Measurements from ENCODE around the gene ARFIP1. TPM values are rescaled to one million over a fixed set of nuclear protein-coding genes. Genes with fewer than 3 reads are reported as not detected.
"Not testable (repeated sequence)": the region's sequence is repeated elsewhere in the genome, so short reads cannot be mapped to it uniquely, and the experiment has no call there.

ARFIP1 gene
- total RNA-seq, 3 donors from 2014 or later = 9.8 to 11.7 (median 10.7) TPM

DNA sequence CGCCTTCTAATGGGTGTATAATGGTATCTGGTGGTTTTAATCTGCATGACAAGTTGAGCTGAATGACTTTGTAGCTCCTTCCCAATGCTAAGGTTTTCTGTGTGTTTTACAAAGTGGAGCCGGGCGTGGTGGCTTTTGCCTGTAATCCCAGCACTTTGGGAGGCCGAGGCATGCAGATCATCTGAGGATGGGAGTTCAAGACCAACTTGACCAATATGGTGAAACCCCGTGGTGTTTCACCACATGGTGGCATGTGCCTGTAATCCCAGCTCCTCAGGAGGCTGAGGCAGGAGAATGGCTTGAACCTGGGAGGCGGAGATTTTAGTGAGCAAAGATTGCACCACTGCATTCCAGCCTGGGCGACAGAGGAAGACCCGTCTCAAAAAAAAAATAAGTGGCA, 28.9 kb downstream of the ARFIP1 start:
- Mint-ChIP-seq H3K4me3 (no peak overlapping the region), H3K9me3 (peaks cover 15% of the 10 kb centered on the region), H3K36me3 (ENCODE audit: insufficient read depth) (peaks cover 20% of the 10 kb centered on the region), H3K4me1 (ENCODE audit: low read depth) (peaks cover 15% of the 10 kb centered on the region), H3K27me3 (ENCODE audit: low read depth) (no peaks in the 10 kb centered on the region)
- ATAC-seq (no peak), DNase-seq (no peak)

DNA sequence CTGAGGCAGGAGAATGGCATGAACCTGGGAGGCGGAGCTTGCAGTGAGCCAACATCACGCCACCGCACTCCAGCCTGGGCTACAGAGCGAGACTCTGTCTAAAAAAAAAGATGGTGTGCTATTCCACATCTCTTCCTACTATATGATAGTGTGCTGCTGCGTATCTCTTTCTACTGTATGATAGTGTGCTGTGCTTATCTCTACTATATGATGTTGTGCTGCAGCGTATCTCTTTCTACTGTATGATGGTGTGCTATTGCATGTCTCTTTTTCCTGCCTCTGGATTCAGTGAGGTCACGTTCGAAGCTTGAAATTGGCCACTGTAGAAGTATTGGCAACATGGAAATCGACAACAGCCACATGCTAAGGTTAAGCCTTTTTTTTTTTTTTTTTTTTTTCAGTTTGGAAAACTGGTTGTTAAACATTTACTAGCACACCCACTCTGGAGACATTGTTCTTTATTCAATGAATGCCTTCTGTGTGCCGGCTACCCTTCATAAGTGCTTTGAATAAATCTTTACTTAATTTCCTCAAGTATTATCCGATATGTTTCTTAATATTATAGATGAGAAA, 31.0 kb downstream of the ARFIP1 start:
- H3K4me1 Mint-ChIP-seq (ENCODE audit: low read depth) = peaks cover 15% of the 10 kb centered on the region
- H3K9me3 Mint-ChIP-seq = peaks cover 28% of the 10 kb centered on the region
- H3K27me3 Mint-ChIP-seq (ENCODE audit: low read depth) = no peaks in the 10 kb centered on the region
- DNase-seq (no peak), ATAC-seq (no peak)
- peaks cover 36% of the 10 kb centered on the region for H3K36me3 Mint-ChIP-seq (ENCODE audit: insufficient read depth)
- no peak overlapping the region for H3K4me3 Mint-ChIP-seq

DNA sequence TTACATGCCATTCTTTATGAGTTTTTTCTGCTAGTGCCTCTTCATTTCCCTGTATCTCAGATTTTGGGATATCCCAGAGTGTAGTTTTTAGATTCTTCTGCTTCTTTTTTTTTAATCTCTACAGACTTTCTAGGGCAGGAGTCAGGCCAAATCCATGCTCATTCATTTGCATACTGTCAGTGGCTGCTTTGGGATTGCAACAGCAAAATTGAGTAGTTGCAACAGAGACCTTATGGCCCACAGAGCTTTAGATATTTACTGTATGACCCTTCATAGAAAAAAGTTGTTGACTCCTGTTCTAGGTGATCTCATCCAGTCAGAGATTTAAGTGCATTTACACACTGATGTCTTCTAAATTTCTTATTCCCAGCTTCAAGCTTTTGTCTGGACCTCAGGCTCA, 35.3 kb downstream of the ARFIP1 start:
- no peak for DNase-seq
- Mint-ChIP-seq H3K36me3 (ENCODE audit: insufficient read depth) (peaks cover 58% of the 10 kb centered on the region), H3K27me3 (ENCODE audit: low read depth) (no peaks in the 10 kb centered on the region), H3K9me3 (peaks cover 47% of the 10 kb centered on the region), H3K4me1 (ENCODE audit: low read depth) (peaks cover 15% of the 10 kb centered on the region), H3K4me3 (no peak overlapping the region)
- ATAC-seq = no peak

DNA sequence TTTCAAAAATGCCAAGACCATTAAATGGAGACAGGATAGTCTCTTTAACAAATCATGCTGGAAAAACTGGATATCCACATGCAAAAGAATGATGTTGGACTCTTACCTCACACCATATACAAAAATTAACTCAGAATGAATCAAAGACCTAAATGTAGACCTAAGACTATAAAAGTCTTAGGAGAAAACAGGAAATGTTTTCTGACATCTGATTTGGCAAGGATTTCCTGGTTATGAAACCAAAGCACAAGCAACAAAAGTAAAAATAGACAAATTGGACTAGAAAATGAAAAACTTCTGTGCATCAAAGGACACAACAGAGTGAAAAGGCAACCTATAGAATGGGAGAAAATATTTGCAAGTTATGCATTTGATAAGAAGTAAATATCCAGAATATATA, 37.6 kb downstream of the ARFIP1 start:
- DNase-seq = no peak
- ATAC-seq = no peak
- peaks cover 51% of the 10 kb centered on the region for H3K36me3 Mint-ChIP-seq (ENCODE audit: insufficient read depth)
- no peaks in the 10 kb centered on the region for H3K27me3 Mint-ChIP-seq (ENCODE audit: low read depth)
- H3K9me3 Mint-ChIP-seq = peaks cover 51% of the 10 kb centered on the region
- H3K4me3 Mint-ChIP-seq = no peak overlapping the region
- H3K4me1 Mint-ChIP-seq (ENCODE audit: low read depth) = peaks cover 15% of the 10 kb centered on the region

DNA sequence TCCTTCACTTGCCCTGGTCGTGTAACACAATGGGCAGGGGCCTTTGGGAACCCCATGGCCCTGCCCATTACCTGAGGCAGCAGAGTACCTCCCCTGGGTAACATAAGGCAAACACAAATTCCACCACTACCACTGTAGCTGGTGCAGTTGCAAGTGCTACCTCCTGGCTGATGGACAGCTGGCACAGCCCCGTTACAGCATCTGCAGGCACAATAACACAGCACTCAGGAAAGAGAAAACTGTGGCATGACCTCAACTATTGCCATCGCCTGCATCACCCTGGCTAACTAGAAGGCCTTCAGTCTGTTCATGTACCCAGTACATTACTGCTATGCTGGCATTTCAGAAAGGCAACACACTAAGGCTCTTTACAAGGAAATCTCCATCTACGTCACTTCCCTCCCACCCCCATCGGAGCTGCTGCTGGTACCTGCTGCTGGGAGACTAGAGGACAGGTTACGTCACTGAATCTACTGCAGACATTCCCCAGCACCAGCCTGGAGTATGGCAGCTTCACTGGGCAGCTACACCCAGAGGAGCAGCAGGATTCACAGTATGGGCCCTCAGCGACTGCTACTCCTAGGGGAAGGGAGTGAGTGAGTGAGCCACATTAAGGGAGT, 39.4 kb downstream of the ARFIP1 start:
- Mint-ChIP-seq H3K36me3 (ENCODE audit: insufficient read depth) (peaks cover 37% of the 10 kb centered on the region), H3K9me3 (peaks cover 35% of the 10 kb centered on the region), H3K27me3 (ENCODE audit: low read depth) (no peaks in the 10 kb centered on the region), H3K4me1 (ENCODE audit: low read depth) (peaks cover 15% of the 10 kb centered on the region), H3K4me3 (no peak overlapping the region)
- DNase-seq = no peak
- ATAC-seq = no peak

DNA sequence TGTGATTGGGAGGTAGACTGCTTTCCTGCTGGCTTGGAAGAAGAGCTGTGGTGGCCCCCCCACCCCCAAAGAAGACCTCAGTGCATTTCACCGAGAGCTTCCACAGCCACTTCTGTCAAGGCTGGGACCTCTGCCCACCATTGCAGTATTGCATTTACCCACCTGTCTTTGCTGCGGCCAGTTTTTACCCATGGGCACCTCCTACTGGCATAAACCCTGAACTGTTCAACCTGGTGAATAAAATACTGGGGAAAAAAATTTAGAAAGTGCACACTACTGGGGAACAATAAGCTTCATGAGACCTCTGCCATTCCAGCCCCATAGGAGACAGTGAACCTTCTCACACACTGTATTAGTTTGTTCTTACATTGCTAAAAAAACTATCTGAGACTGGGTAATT, 40.3 kb downstream of the ARFIP1 start:
- no peak for ATAC-seq
- no peaks in the 10 kb centered on the region for H3K27me3 Mint-ChIP-seq (ENCODE audit: low read depth)
- H3K9me3 Mint-ChIP-seq = peaks cover 36% of the 10 kb centered on the region
- DNase-seq = no peak
- peaks cover 15% of the 10 kb centered on the region for H3K4me1 Mint-ChIP-seq (ENCODE audit: low read depth)
- no peak overlapping the region for H3K4me3 Mint-ChIP-seq
- peaks cover 32% of the 10 kb centered on the region for H3K36me3 Mint-ChIP-seq (ENCODE audit: insufficient read depth)

DNA sequence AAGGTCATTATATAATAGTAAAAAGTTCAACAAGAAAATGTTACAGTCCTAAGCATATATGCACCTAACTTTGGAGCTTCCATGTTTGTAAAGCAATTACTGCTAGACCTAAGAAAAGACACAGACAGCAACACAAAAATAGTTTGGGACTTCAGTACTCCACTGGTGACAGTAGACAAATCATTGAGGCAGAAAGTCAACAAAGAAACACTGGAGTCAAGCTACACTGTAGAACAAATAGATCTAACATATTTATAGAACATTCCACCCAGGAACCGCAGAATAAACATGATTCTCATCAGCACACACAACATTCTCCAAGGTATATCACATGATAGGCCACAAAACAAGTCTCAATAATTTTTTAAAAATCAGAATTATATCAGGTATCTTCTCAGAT, 42.6 kb downstream of the ARFIP1 start:
- peaks cover 19% of the 10 kb centered on the region for H3K36me3 Mint-ChIP-seq (ENCODE audit: insufficient read depth)
- peaks cover 5% of the 10 kb centered on the region for H3K4me1 Mint-ChIP-seq (ENCODE audit: low read depth)
- no peak for DNase-seq
- H3K27me3 Mint-ChIP-seq (ENCODE audit: low read depth) = no peaks in the 10 kb centered on the region
- peaks cover 33% of the 10 kb centered on the region for H3K9me3 Mint-ChIP-seq
- ATAC-seq = no peak
- H3K4me3 Mint-ChIP-seq = no peak overlapping the region

DNA sequence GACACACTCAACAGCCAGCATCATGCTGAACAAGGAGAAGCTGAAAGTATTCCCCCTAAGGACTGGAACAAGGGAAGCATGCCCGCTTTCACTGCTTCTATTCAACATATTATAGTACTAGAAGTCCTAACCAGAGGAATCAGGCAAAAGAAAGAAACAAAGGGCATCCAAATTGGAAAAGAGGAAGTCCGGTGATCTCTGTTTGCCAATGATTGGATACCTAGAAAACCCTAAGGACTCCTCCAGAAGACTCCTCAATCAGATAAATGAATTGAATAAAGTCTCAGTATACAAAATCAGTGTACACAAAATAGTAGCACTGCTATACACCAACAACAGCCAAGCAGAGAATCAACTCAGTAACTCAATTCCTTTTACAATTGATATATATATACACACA, 44.8 kb downstream of the ARFIP1 start:
- ATAC-seq = no peak
- peaks cover 29% of the 10 kb centered on the region for H3K9me3 Mint-ChIP-seq
- H3K36me3 Mint-ChIP-seq (ENCODE audit: insufficient read depth) = peaks cover 21% of the 10 kb centered on the region
- H3K4me1 Mint-ChIP-seq (ENCODE audit: low read depth) = no peaks in the 10 kb centered on the region
- H3K27me3 Mint-ChIP-seq (ENCODE audit: low read depth) = no peaks in the 10 kb centered on the region
- no peak for DNase-seq
- no peak overlapping the region for H3K4me3 Mint-ChIP-seq

DNA sequence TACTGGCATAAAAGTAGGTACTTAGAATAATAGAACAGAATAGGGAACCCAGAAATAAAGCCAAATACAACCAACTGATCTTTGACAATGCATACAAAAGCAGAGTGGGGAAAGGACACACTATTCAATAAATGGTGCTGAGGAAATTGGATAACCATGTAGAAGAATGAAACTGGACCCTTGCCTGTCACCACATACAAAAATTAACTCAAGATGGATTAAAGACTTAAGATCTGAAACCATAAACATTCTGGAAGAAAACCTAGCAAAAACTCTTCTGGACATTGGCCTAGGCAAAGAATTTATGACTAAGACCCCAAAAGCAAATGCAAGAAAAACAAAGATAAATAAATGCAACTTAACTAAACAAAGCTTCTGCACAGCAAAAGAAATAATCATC, 45.6 kb downstream of the ARFIP1 start:
- H3K9me3 Mint-ChIP-seq = peaks cover 29% of the 10 kb centered on the region
- peaks cover 22% of the 10 kb centered on the region for H3K36me3 Mint-ChIP-seq (ENCODE audit: insufficient read depth)
- H3K4me3 Mint-ChIP-seq = no peak overlapping the region
- ATAC-seq = no peak
- H3K27me3 Mint-ChIP-seq (ENCODE audit: low read depth) = no peaks in the 10 kb centered on the region
- DNase-seq = no peak
- no peaks in the 10 kb centered on the region for H3K4me1 Mint-ChIP-seq (ENCODE audit: low read depth)

DNA sequence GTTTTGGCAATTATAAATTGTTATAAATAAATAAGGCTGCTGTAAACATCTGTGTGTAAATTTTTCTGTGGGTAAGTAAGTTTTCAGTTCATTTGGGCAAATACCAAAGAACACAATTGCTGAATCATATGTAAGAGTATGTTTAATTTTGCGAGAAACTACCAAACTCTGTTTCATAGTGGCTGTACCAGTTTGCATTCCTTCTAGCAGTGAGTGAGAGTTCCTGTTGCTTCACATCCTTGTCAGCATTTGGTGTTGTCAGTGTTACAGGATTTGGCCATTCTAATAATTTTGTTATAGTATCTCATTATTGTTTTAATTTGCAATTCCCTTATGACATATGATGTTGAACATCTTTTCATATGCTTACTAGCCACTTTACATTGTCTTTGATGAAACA, 48.4 kb downstream of the ARFIP1 start:
- H3K4me3 Mint-ChIP-seq = no peak overlapping the region
- ATAC-seq (no peak), DNase-seq (no peak)
- peaks cover 33% of the 10 kb centered on the region for H3K36me3 Mint-ChIP-seq (ENCODE audit: insufficient read depth)
- peaks cover 21% of the 10 kb centered on the region for H3K9me3 Mint-ChIP-seq
- no peaks in the 10 kb centered on the region for H3K27me3 Mint-ChIP-seq (ENCODE audit: low read depth)
- H3K4me1 Mint-ChIP-seq (ENCODE audit: low read depth) = no peaks in the 10 kb centered on the region

DNA sequence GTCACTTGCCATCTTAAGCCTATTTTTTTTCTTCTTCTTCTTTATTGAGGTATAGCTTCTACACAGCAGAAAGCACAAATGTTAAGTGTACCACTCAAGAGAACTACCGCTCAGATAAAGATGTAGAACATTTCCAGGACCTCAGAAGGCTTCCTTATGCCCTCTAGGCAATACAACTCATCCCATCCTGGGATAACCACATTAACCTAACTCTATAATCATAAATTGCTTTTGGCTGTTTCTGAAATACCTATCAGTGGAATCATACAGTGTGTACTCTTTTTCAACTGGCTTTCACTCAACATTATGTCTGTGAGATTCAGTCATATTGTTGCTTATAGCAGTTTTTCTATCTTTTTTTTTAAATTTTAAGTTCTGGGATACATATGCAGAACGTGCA, 51.7 kb downstream of the ARFIP1 start:
- Mint-ChIP-seq H3K4me3 (no peak overlapping the region), H3K27me3 (ENCODE audit: low read depth) (no peaks in the 10 kb centered on the region), H3K4me1 (ENCODE audit: low read depth) (no peaks in the 10 kb centered on the region), H3K9me3 (peaks cover 10% of the 10 kb centered on the region), H3K36me3 (ENCODE audit: insufficient read depth) (peaks cover 48% of the 10 kb centered on the region)
- DNase-seq (no peak), ATAC-seq (no peak)

DNA sequence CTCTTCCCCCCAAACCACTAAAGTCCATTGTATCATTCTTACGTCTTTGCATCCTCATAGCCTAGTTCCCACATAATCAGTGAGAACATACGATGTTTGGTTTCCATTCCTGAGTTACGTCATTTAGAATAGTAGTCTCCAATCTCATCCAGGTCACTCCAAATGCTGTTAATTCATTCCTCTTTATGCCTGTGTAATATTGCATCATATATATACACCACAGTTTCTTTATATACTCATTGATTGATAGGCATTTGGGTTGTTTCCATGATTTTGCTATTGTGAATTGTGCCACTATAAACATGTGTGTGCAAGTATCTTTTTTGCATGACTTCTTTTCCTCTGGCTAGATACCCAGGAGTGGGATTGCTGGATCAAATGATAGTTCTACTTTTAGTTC, 57.2 kb downstream of the ARFIP1 start:
- DNase-seq (no peak), ATAC-seq (no peak)
- peaks cover 12% of the 10 kb centered on the region for H3K9me3 Mint-ChIP-seq
- peaks cover 49% of the 10 kb centered on the region for H3K36me3 Mint-ChIP-seq (ENCODE audit: insufficient read depth)
- H3K4me1 Mint-ChIP-seq (ENCODE audit: low read depth) = peaks cover 21% of the 10 kb centered on the region
- no peaks in the 10 kb centered on the region for H3K27me3 Mint-ChIP-seq (ENCODE audit: low read depth)
- H3K4me3 Mint-ChIP-seq = no peak overlapping the region

DNA sequence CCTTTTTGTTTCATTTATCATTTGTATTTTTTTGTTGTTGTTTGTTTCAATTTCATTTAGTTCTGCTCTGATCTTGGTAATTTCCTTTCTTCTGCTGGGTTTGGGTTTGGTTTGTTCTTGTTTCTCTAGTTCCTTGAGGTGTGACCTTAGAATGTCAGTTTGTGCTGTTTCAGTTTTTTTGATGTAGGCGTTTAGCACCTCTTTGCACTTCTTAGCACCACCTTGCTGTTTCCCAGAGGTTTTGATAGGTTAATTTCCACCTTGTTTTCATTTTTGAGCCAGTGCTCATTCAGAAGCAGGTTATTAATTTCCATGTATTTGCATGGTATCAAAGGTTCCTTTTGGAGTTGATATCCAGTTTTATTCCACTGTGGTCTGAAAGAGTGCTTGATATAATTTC, 60.0 kb downstream of the ARFIP1 start:
- H3K27me3 Mint-ChIP-seq (ENCODE audit: low read depth); H3K9me3 Mint-ChIP-seq; ATAC-seq; H3K4me3 Mint-ChIP-seq; DNase-seq: not testable (repeated sequence)
- Mint-ChIP-seq H3K4me1 (ENCODE audit: low read depth) (peaks cover 21% of the 10 kb centered on the region), H3K36me3 (ENCODE audit: insufficient read depth) (peaks cover 32% of the 10 kb centered on the region)

DNA sequence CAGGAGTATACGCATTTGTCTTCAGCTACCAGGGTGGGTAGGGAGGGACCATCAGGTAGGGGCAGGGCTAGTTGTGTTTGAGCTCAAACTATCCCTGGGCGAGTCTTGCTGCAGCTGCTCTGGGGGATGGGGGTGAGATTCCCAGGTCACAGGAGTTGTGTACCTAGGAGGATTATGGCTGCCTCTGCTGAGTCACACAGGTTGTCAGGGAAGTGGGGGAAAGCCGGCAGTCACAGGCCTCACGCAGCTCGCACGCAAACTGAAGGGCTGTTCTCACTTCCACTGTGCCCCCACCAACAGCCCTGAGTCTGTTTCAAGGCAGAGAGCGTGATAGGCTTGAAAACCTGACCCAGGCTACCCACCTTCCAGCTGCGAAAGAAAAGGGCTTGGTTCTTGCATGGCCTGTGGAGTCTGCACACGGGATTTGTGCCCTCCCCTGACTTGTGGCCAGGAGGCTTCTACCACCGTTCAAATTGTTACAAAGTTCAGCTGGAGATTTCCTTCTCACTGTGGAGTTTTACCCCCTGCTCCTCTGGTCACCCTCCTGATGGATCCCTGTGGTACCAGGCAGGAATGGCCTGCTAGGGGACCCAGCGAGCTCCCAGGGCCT, 63.8 kb downstream of the ARFIP1 start:
- ATAC-seq (no peak), DNase-seq (no peak)
- Mint-ChIP-seq H3K4me3 (no peak overlapping the region), H3K36me3 (ENCODE audit: insufficient read depth) (peaks cover 15% of the 10 kb centered on the region), H3K4me1 (ENCODE audit: low read depth) (peaks cover 19% of the 10 kb centered on the region), H3K27me3 (ENCODE audit: low read depth) (no peaks in the 10 kb centered on the region), H3K9me3 (peaks cover 7% of the 10 kb centered on the region)

DNA sequence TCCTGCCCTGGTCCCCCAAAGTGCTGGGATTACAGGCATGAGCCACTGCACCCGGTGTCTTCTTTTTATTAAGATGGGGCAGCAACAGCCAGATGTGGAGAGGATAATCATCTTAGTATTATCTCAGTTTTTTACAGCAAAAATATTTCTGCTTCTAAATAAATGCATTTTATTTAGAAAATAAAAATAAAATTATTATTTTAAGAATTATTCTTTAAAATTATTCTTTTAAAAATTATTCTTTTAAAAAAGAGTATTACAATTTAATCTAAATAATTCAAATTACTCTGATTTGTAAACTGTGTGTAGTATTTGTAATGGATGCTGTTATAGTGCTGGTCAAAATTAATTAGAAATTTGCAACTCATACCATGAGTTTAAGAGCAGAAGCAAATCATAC, 67.6 kb downstream of the ARFIP1 start:
- Mint-ChIP-seq H3K4me3 (no peak overlapping the region), H3K36me3 (ENCODE audit: insufficient read depth) (peaks cover 10% of the 10 kb centered on the region), H3K9me3 (no peaks in the 10 kb centered on the region), H3K4me1 (ENCODE audit: low read depth) (peaks cover 22% of the 10 kb centered on the region), H3K27me3 (ENCODE audit: low read depth) (no peaks in the 10 kb centered on the region)
- ATAC-seq = no peak
- DNase-seq = no peak
